Iris pigment epithelial cell (primary cell): ENCODE data around the gene PTGS1.

ENCODE experiments used
- DNase-seq: peaks from one replicate; pipeline ENCODE4 v3.0.0-alpha.2; 2011; ENCODE audit warnings: low read depth

PTGS1 gene

DNA sequence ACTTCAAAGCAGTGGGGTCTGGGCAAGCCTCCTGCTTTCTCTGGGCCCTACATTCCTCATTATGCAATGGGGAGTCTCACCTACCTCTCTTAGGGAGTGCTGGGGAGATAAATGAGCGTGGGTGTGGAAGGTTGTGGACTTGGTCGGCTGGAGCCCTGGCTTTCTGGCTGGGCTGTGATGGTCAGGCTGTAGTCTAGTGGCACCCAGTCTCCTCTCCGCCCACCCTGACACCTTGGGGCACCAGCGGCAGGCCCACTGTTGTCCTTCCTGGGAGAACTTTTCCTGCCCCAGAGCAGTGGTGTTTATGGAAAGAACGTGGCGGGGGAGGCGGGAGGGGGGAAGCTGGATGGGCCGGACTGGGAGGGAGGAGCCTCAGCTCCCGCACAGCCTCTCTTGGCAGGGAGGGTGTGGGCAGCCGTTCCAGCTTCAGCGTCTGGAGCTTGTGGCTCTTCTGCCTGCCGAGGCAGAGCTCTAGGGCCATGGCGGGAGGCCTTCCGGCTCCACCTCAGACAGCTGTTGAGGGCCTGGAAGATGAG is 4.1 kb downstream of the PTGS1 start:
- peak; percentile 73 for DNase-seq

- DNase-seq = no peak
Observed at GRCh38 chr9:122376796-122377195, 6.0 kb downstream of the PTGS1 start.

DNA sequence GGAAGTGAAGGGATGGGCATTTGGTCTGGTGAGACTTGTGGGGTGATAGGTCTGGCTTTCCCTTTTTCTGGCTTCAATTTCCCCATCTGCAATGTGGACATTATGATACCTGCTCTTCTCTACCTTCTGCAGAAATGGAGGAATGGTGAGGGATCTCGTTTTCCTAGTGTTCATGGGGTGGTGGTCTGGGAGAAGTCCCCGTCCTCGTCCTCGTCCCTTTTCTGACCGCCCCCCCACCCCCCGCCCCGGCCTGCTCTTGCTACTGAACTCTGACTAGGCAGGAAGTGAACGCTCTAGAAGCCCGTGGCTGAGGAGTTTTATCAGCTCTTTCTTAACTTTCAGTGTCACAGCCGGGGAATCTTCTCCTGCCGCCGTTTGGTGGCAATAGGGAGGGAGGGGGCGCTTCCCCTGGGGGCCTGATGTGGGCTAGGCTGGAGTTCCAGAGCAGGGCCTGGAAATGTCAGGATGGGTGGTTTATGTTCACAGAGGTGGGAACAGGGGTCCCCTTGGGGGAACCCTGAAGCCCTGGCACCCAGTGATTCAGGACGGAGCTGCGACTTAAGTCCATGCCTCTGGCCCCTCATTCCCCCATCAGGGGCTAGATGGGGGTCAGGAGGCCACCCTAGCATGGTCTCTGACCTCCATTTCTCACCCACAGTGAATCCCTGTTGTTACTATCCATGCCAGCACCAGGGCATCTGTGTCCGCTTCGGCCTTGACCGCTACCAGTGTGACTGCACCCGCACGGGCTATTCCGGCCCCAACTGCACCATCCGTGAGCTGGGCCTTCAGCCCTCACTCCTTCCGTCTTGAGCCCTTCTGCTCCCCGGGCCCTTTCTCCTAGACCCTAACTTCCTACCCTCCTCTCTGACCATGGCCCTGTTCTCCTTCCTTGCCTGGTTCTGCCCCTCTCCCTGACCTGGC is 6.7 kb downstream of the PTGS1 start:
- DNase-seq = peak; percentile 49

DNA sequence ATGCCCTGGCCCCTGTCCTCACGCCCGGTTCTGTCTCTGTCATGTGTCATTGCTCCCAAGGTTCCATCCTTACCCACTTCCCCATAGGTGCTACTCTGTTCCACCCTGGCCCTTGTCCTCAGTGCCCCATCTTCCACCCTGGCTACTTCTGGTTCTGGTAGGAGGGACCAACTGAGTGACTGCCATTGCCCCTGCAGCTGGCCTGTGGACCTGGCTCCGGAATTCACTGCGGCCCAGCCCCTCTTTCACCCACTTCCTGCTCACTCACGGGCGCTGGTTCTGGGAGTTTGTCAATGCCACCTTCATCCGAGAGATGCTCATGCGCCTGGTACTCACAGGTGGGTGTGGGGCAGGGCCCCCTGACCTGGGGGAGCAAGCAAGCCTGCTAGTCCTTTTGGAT is 7.4 kb downstream of the PTGS1 start:
- no peak for DNase-seq

DNA sequence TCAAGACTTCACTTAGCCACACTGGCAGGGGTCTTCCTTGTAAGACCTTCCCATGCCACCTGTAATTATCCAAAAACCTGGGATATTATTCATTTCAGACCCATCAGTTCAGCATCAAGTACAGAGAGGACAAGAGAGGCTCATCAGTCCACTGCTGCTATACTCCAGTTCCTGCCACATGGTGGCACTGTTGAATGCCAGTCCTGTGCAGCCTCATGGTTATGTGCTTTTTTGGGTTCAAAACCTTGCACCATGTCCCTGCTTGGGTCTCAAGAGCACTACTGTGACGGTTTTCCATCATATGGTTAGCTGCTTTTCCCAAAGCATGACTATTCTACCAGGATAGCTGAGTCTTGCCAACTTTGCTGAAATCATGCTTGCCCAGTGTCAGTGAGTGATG is 8.5 kb downstream of the PTGS1 start:
- DNase-seq = no peak

- no peak for DNase-seq
Observed at GRCh38 chr9:122380293-122380692, 9.5 kb downstream of the PTGS1 start.

DNA sequence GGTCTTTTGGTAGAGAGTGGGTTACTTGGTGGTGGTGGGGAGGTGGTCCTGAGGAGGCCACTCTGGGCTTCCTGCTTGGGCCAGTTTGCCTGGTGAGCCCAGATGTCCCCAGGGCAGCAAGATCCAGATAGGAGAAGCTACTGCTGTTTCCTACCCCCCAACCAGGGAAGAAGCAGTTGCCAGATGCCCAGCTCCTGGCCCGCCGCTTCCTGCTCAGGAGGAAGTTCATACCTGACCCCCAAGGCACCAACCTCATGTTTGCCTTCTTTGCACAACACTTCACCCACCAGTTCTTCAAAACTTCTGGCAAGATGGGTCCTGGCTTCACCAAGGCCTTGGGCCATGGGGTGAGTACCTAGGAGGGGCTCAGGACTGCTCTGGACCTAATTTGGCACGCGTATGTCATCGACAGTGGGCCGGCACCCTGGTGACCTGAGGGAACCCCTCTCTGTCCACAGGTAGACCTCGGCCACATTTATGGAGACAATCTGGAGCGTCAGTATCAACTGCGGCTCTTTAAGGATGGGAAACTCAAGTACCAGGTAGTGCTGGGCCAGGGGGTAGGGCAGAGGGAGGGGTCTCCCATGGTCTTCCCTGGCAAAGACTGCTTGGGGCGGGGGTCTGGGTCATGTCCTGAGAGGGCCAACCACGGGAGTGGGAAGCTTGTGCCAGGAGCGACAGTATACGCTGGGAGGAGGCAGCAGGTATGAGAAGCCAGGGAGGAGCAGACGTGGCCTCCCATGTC is 10.6 kb downstream of the PTGS1 start:
- DNase-seq = no peak

GRCh38 chr9:122382901-122383850 is 12.4 kb downstream of the PTGS1 start:
- peak; percentile 48 for DNase-seq

- DNase-seq = no peak
Observed at GRCh38 chr9:122383992-122384461, 13.2 kb downstream of the PTGS1 start.

- no peak for DNase-seq
Observed at GRCh38 chr9:122386311-122386872, 15.6 kb downstream of the PTGS1 start.

- no peak for DNase-seq
Observed at GRCh38 chr9:122387536-122387935, 16.7 kb downstream of the PTGS1 start.

GRCh38 chr9:122389195-122389594 is 18.4 kb downstream of the PTGS1 start:
- DNase-seq = no peak

- DNase-seq = no peak
Observed at GRCh38 chr9:122389799-122390481, 19.1 kb downstream of the PTGS1 start.

DNA sequence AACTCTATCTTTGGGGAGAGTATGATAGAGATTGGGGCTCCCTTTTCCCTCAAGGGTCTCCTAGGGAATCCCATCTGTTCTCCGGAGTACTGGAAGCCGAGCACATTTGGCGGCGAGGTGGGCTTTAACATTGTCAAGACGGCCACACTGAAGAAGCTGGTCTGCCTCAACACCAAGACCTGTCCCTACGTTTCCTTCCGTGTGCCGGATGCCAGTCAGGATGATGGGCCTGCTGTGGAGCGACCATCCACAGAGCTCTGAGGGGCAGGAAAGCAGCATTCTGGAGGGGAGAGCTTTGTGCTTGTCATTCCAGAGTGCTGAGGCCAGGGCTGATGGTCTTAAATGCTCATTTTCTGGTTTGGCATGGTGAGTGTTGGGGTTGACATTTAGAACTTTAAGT is 21.5 kb downstream of the PTGS1 start:
- no peak for DNase-seq

DNA sequence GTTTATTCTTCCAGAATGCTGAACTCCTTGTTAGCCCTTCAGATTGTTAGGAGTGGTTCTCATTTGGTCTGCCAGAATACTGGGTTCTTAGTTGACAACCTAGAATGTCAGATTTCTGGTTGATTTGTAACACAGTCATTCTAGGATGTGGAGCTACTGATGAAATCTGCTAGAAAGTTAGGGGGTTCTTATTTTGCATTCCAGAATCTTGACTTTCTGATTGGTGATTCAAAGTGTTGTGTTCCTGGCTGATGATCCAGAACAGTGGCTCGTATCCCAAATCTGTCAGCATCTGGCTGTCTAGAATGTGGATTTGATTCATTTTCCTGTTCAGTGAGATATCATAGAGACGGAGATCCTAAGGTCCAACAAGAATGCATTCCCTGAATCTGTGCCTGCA is 21.9 kb downstream of the PTGS1 start:
- no peak for DNase-seq

DNA sequence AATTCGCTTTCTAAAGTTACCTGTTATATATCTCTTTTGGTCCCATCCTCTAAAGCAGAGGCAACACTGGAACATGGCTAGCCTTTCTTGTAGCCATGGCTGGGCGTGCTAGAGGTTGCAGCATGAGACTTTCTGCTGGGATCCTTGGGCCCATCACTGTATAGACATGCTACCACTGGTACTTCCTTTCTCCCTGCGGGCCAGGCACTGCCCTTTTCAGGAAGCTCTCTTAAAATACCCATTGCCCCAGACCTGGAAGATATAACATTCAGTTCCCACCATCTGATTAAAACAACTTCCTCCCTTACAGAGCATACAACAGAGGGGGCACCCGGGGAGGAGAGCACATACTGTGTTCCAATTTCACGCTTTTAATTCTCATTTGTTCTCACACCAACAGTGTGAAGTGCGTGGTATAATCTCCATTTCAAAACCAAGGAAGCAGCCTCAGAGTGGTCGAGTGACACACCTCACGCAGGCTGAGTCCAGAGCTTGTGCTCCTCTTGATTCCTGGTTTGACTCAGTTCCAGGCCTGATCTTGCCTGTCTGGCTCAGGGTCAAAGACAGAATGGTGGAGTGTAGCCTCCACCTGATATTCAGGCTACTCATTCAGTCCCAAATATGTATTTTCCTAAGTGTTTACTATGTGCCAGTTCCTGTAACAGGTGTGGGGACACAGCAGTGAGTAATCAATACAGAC is 22.6 kb downstream of the PTGS1 start:
- DNase-seq = no peak

DNA sequence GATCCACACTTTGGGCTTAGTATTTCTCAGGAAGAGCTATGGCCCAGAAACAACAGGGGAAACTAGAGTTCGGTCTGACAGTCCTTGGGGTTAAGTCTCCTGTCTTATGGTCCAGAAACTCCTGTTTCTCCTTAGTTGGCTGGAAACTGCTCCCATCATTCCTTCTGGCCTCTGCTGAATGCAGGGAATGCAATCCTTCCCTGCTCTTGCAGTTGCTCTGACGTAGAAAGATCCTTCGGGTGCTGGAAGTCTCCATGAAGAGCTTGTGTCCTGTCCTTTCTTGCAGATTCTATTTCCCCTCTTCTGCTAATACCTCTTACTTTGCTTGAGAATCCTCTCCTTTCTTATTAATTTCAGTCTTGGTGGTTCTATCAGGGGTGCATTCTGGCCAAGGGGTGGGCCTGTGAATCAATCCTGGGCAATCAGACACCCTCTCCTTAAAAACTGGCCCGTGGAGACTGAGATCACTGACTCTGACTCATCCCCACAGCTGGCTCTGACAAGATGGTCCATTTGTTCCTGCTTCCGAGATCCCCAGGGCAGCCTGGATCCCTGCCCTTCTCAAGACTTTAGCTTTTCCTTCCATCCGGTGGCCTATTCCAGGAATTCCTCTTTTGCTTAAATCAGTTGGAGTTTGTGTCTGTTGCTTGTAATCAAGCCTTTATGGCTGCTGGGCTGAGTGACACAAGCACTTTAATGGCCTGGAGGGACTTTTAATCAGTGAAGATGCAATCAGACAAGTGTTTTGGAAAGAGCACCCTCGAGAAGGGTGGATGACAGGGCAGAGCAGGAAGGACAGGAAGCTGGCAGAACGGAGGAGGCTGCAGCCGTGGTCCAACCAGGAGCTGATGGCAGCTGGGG is 23.7 kb downstream of the PTGS1 start:
- peak; percentile 66 for DNase-seq

DNA sequence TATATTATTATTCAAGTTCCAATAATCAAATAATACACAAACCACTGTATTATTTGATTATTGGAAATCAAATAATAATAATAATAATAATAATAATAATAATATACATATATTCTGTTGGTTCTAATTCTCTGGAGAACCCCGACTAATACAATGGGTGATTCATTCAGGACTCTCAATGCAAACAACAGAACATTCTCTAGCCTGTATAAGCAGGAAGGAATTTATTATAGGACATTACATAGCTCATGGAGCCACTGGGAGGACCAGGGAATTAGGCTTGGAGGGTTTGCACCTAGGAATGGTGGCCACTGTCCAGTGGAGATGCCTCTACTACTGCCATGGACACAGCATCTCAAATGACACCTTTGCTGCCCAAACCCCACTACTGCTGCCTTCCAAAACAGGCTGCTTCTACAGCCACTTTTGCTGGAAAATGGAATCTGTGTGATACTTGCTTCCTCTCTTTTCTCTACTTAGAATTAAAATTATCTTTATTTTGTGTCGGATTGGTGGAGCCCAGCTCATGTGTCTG is 25.9 kb downstream of the PTGS1 start:
- no peak for DNase-seq

DNA sequence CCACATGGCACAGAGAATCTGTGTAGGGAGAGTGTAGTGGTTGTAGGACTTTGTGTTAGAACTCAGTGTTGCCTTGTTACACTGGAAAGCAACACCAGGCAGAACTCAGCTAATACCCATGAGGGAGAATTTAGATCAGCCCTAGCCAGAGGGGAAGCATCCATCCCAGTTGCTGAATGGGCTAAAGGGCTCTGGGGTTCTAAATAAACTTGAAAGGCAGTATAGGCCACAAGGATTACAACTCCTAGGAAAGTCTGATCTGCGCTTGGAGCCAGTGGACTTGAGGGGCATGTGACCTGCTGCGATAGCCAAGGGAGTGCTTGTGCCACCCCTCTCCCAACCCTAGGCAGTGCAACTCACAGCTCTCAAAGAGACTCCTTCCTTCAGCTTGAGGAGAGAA is 26.9 kb downstream of the PTGS1 start:
- DNase-seq = no peak
